ENCODE data around the gene CCDC78.

CCDC78 gene

GRCh38 chr16:726438-727290, at the start of gene CCDC78, which contains the start of gene HAGHL:
Gene CCDC78 (minus strand): TSS chr16:726443. CDS start chr16:726367, 76 bp downstream.
Gene HAGHL (plus strand): TSS chr16:727106. CDS start chr16:727510, 404 bp downstream.
- DNase-seq (ENCODE audit: extremely low spot score, insufficient read length, low read depth) (no peak), FAIRE-seq (no peak)

GRCh38 chr16:775236-775796, 49.1 kb upstream of the CCDC78 start:
- no peak for FAIRE-seq
- no peak for DNase-seq (ENCODE audit: extremely low spot score, insufficient read length, low read depth)

GRCh38 chr16:774086-775001, 48.1 kb upstream of the CCDC78 start:
- DNase-seq (ENCODE audit: extremely low spot score, insufficient read length, low read depth) (no peak), FAIRE-seq (no peak)

- no peak for FAIRE-seq
- DNase-seq (ENCODE audit: extremely low spot score, insufficient read length, low read depth) = no peak
Measured at GRCh38 chr16:772959-773358, 46.7 kb upstream of the CCDC78 start.

- DNase-seq (ENCODE audit: extremely low spot score, insufficient read length, low read depth) = no peak
- no peak for FAIRE-seq
Measured at GRCh38 chr16:770411-770810, 44.2 kb upstream of the CCDC78 start.

- FAIRE-seq (no peak), DNase-seq (ENCODE audit: extremely low spot score, insufficient read length, low read depth) (no peak)
Measured at GRCh38 chr16:769934-770333, 43.7 kb upstream of the CCDC78 start.

GRCh38 chr16:769184-769784, 43.0 kb upstream of the CCDC78 start:
- DNase-seq (ENCODE audit: extremely low spot score, insufficient read length, low read depth) = no peak
- FAIRE-seq = no peak

- DNase-seq (ENCODE audit: extremely low spot score, insufficient read length, low read depth) = no peak
Measured at GRCh38 chr16:768428-768827, 42.2 kb upstream of the CCDC78 start.

GRCh38 chr16:767743-768235, 41.5 kb upstream of the CCDC78 start:
- DNase-seq (ENCODE audit: extremely low spot score, insufficient read length, low read depth) (no peak), FAIRE-seq (no peak)

More at GRCh38 chr16:768428-768827, 42.2 kb upstream of the CCDC78 start:
- no peak for FAIRE-seq

- DNase-seq (ENCODE audit: extremely low spot score, insufficient read length, low read depth) = no peak
- FAIRE-seq = no peak
Measured at GRCh38 chr16:766820-767640, 40.8 kb upstream of the CCDC78 start.

GRCh38 chr16:766008-766819, 40.0 kb upstream of the CCDC78 start:
- DNase-seq (ENCODE audit: extremely low spot score, insufficient read length, low read depth) (no peak), FAIRE-seq (no peak)

- DNase-seq (ENCODE audit: extremely low spot score, insufficient read length, low read depth) = no peak
- no peak for FAIRE-seq
Measured at GRCh38 chr16:765488-765865, 39.2 kb upstream of the CCDC78 start.

- DNase-seq (ENCODE audit: extremely low spot score, insufficient read length, low read depth) (no peak), FAIRE-seq (no peak)
Measured at GRCh38 chr16:764848-765487, 38.7 kb upstream of the CCDC78 start.

GRCh38 chr16:764184-764750, 38.0 kb upstream of the CCDC78 start:
- no peak for DNase-seq (ENCODE audit: extremely low spot score, insufficient read length, low read depth)
- FAIRE-seq = no peak

- DNase-seq (ENCODE audit: extremely low spot score, insufficient read length, low read depth) = no peak
- no peak for FAIRE-seq
Measured at GRCh38 chr16:763369-764183, 37.3 kb upstream of the CCDC78 start.

- no peak for DNase-seq (ENCODE audit: extremely low spot score, insufficient read length, low read depth)
- FAIRE-seq = no peak
Measured at GRCh38 chr16:762595-763268, 36.5 kb upstream of the CCDC78 start.
